MM.1S (cell line): Measurements from ENCODE around the gene BRD3OS.
A peak's percentile ranks its signal among the peaks of the same experiment; 100 is the strongest.

Experiments
- DNase-seq: peaks from one replicate; pipeline ENCODE4 v3.0.0-alpha.2; 2015
- H2AFZ ChIP-seq: fragments of 300-600 bp; sonication (generic); 2 replicates; pipeline ENCODE4 v1.6.0; 2016; ENCODE audit warnings: antibody characterized with exemption, low read length
- H3F3A ChIP-seq: fragments of 300-600 bp; sonication (generic); 2 replicates; pipeline ENCODE4 v1.6.1; 2016; ENCODE audit warnings: mild to moderate bottlenecking, antibody characterized with exemption, low read length, moderate library complexity, mixed read lengths; ENCODE audit not compliant: insufficient read depth
- H3K27ac ChIP-seq: fragments of 300-600 bp; sonication (generic); 2 replicates; pipeline ENCODE4 v1.5.1; 2016; ENCODE audit warnings: mild to moderate bottlenecking, low read length
- H3K27me3 ChIP-seq: fragments of 300-600 bp; sonication (generic); replicated peaks from 2 replicates; pipeline ENCODE4 v1.6.0; 2016; ENCODE audit warnings: low read length; ENCODE audit not compliant: insufficient read depth
- H3K36me3 ChIP-seq: fragments of 300-600 bp; sonication (generic); replicated peaks from 2 replicates; pipeline ENCODE4 v1.6.1; 2016; ENCODE audit warnings: mild to moderate bottlenecking, low read length, mixed read lengths; ENCODE audit not compliant: insufficient read depth
- H3K4me1 ChIP-seq: fragments of 300-600 bp; sonication (generic); 2 replicates; pipeline ENCODE4 v1.6.1; 2016; ENCODE audit warnings: low read length, mixed read lengths
- H3K4me2 ChIP-seq: fragments of 300-600 bp; sonication (generic); 2 replicates; pipeline ENCODE4 v1.6.0; 2016; ENCODE audit warnings: low read depth, low read length
- H3K4me3 ChIP-seq: fragments of 300-600 bp; sonication (generic); 2 replicates; pipeline ENCODE4 v1.5.1; 2016; ENCODE audit warnings: low read length, mixed read lengths
- H3K79me2 ChIP-seq: fragments of 300-600 bp; sonication (generic); 2 replicates; pipeline ENCODE4 v1.6.1; 2016; ENCODE audit warnings: mixed run types, low read length, mixed read lengths
- H3K9ac ChIP-seq: fragments of 300-600 bp; sonication (generic); 2 replicates; pipeline ENCODE4 v1.6.1; 2016; ENCODE audit warnings: low read length, mixed read lengths
- H3K9me2 ChIP-seq: fragments of 300-600 bp; sonication (generic); replicated peaks from 2 replicates; pipeline ENCODE4 v1.6.1; 2016; ENCODE audit warnings: mild to moderate bottlenecking, low read length, mixed read lengths; ENCODE audit not compliant: insufficient read depth
- H3K9me3 ChIP-seq: fragments of 300-600 bp; sonication (generic); replicated peaks from 2 replicates; pipeline ENCODE4 v1.6.1; 2016; ENCODE audit warnings: mild to moderate bottlenecking, low read length, mixed read lengths; ENCODE audit not compliant: insufficient read depth
- H4K20me1 ChIP-seq: fragments of 300-600 bp; sonication (generic); 2 replicates; pipeline ENCODE4 v1.6.1; 2016; ENCODE audit warnings: mild to moderate bottlenecking, low read length, moderate library complexity, mixed read lengths; ENCODE audit not compliant: insufficient read depth
- EZH2 ChIP-seq: fragments of 300-600 bp; sonication (generic); optimal IDR thresholded peaks from 2 replicates; pipeline ENCODE3; 2017; ENCODE audit warnings: low read depth, mild to moderate bottlenecking, antibody characterized with exemption, low read length, mixed read lengths
- EZH2phosphoT487 ChIP-seq: fragments of 300-600 bp; sonication (generic); IDR thresholded peaks from 2 replicates; pipeline ENCODE4 v1.6.1; 2018; ENCODE audit warnings: antibody characterized with exemption, low read length
- TF ChIP-seq, protein P1 (sequence below): fragments of 300-600 bp; sonication (generic); IDR thresholded peaks from 2 replicates; pipeline ENCODE4 v1.5.1; 2016; ENCODE audit warnings: antibody characterized with exemption, low read length, mixed read lengths

Gene BRD3OS

DNA sequence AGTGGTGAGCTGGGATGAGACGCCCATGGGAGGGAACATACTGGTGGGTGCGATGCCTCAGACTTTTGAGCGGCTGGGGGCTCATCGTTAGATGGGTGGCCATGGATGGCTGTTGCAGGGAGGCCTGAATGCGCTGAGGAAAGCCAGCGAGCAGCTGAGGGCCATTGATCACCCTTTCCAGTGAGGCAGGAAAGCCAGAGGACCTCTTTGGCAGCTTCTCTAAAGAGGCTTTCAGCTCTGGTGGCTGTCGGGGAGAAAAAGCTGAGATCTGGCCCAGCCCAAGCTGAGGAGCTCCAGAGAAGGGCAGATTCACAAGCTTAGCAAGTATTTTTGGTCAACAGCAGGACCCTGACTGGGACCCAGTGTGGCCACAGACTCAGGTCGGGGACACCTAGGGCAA is 19.9 kb upstream of the BRD3OS start:
- H3K4me1 ChIP-seq: peaks cover 5% of the 10 kb centered on the region; the same call in 1 of the 2 replicates
- H3K4me3 ChIP-seq: no peak overlapping the region
- H3K27ac ChIP-seq: no peak overlapping the region
- no peak overlapping the region for H3K9ac ChIP-seq
- no peak for TF ChIP-seq EZH2
- TF ChIP-seq, protein P1, sequence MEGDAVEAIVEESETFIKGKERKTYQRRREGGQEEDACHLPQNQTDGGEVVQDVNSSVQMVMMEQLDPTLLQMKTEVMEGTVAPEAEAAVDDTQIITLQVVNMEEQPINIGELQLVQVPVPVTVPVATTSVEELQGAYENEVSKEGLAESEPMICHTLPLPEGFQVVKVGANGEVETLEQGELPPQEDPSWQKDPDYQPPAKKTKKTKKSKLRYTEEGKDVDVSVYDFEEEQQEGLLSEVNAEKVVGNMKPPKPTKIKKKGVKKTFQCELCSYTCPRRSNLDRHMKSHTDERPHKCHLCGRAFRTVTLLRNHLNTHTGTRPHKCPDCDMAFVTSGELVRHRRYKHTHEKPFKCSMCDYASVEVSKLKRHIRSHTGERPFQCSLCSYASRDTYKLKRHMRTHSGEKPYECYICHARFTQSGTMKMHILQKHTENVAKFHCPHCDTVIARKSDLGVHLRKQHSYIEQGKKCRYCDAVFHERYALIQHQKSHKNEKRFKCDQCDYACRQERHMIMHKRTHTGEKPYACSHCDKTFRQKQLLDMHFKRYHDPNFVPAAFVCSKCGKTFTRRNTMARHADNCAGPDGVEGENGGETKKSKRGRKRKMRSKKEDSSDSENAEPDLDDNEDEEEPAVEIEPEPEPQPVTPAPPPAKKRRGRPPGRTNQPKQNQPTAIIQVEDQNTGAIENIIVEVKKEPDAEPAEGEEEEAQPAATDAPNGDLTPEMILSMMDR: no peak
- no peak overlapping the region for H2AFZ ChIP-seq
- H3K9me3 ChIP-seq: no peaks in the 10 kb centered on the region
- H3K36me3 ChIP-seq: no peaks in the 10 kb centered on the region
- no peaks in the 10 kb centered on the region for H4K20me1 ChIP-seq
- no peak for DNase-seq
- no peaks in the 10 kb centered on the region for H3K9me2 ChIP-seq
- no peaks in the 10 kb centered on the region for H3K79me2 ChIP-seq
- peaks cover 77% of the 10 kb centered on the region for H3K27me3 ChIP-seq
- no peak overlapping the region for H3K4me2 ChIP-seq
- no peaks in the 10 kb centered on the region for H3F3A ChIP-seq

DNA sequence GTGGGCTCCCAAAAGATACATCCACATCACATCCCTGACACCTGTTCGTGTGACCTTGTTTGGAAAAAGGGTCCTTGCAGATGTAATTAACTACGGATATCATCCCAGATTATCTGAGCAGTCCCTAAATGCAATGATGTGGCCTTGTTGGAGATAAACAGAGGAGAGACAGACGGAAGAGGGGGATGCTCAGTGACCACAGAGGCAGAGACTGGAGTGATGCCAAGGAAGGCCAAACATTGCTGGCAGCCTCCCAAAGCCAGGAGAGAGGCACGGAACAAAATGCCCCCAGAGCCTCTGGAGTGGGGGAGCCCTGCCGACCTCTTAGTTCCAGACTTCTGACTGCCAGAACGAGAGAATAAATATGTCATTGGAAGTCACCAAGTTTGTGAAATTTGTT is 18.1 kb upstream of the BRD3OS start:
- H2AFZ ChIP-seq: no peak overlapping the region
- no peaks in the 10 kb centered on the region for H3K9me3 ChIP-seq
- H3K27me3 ChIP-seq: peaks cover 69% of the 10 kb centered on the region
- H3F3A ChIP-seq: no peaks in the 10 kb centered on the region
- no peaks in the 10 kb centered on the region for H3K9me2 ChIP-seq
- peaks cover 5% of the 10 kb centered on the region; the same call in 1 of the 2 replicates for H3K4me1 ChIP-seq
- no peak overlapping the region for H3K27ac ChIP-seq
- H3K79me2 ChIP-seq: no peaks in the 10 kb centered on the region
- peak overlapping the region; percentile 52; the same call in 1 of the 2 replicates for H3K4me2 ChIP-seq
- no peak overlapping the region for H3K9ac ChIP-seq
- H4K20me1 ChIP-seq: no peaks in the 10 kb centered on the region
- TF ChIP-seq EZH2: no peak
- DNase-seq: no peak
- no peak overlapping the region for H3K4me3 ChIP-seq
- no peaks in the 10 kb centered on the region for H3K36me3 ChIP-seq

DNA sequence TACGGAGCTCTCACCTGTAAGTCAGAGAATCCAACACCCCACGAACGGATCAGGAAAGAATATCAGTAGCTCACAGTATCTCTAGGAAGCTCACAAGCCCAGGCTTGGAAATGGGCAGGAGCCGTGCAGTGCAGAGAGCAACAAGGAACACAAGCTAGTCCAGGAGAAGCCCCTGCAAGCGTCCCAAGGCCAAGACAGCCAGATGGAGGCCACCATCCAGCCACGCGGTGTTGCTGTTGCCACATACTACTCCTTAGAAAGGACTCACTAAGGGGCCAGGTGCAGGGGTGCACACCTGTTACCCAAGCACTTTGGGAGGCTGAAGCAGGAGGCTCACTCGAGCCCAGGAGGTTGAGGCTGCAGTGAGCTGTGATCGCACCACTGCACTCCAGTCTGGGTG is 17.7 kb upstream of the BRD3OS start:
- DNase-seq: no peak
- Histone ChIP-seq H3K9ac (no peak overlapping the region), H3K4me2 (no peak overlapping the region), H3F3A (no peaks in the 10 kb centered on the region), H3K9me2 (no peaks in the 10 kb centered on the region), H2AFZ (no peak overlapping the region), H3K27me3 (peaks cover 66% of the 10 kb centered on the region), H3K9me3 (no peaks in the 10 kb centered on the region), H3K4me1 (peaks cover 5% of the 10 kb centered on the region; the same call in 1 of the 2 replicates), H3K27ac (no peak overlapping the region), H3K79me2 (no peaks in the 10 kb centered on the region), H3K4me3 (no peak overlapping the region), H3K36me3 (no peaks in the 10 kb centered on the region), H4K20me1 (no peaks in the 10 kb centered on the region)
- TF ChIP-seq EZH2: no peak
- TF ChIP-seq EZH2phosphoT487: no peak
- TF ChIP-seq, protein P1: no peak

DNA sequence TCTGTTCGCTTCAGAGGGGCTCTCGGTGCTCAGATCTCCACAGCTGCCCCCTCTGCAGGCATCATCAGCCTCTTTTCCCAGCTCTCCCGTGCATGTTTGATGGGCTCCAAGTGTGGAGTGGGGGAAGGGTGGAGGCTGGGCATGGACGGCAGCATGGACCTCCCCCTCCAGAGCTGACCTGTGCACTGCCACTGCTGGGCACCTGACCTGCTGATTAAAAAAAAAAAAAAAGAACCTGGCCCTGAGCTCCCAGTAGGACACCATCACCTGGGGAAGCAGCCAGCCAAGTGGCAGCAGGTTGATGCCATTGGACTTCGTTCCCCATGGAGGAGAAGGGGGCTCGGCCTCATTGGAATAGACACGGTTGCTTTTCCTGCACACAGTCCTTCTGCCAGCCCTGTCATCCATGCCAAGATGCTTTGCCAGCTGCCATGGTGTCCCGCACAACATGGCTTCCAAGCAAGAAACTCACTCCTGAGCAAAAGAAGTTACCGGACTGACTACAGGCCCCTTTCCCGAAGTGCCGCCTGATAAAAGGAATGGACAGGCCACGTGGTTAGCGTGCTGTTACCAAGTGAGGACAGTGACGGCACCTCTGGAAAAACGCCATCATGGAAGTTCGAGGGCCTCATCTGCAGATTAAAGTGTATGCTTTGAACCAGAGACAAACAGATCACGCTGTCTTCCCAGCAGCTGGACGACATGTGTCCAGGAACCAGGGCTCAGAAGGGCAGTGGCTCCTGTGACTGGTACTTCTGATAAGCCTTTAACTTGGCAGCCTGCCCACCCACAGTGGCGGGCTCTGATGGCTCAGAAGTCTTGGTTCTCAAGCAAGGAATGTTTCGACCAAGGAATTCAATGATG is 14.7 kb upstream of the BRD3OS start:
- Histone ChIP-seq H3K36me3 (no peaks in the 10 kb centered on the region), H3K9me2 (no peaks in the 10 kb centered on the region), H3K79me2 (no peaks in the 10 kb centered on the region), H3K27ac (no peak overlapping the region), H3K9me3 (no peaks in the 10 kb centered on the region), H3K4me2 (no peak overlapping the region), H3K4me3 (no peak overlapping the region), H3K9ac (no peak overlapping the region), H3K4me1 (peaks cover 5% of the 10 kb centered on the region; the same call in 1 of the 2 replicates), H4K20me1 (no peaks in the 10 kb centered on the region), H2AFZ (no peak overlapping the region), H3F3A (no peaks in the 10 kb centered on the region), H3K27me3 (peaks cover 53% of the 10 kb centered on the region)
- no peak for DNase-seq
- TF ChIP-seq, protein P1: no peak
- TF ChIP-seq EZH2phosphoT487: no peak
